OCI-M2 (cell line): ENCODE data around the gene SGMS1.
"Not testable (repeated sequence)": the region's sequence is repeated elsewhere in the genome, so short reads cannot be mapped to it uniquely, and the experiment has no call there.

Source experiments
- DNase-seq: peaks from one replicate; lab custom pipeline; 2025; ENCODE audit not compliant: unreplicated experiment; lab: John Stamatoyannopoulos, UW

Gene SGMS1

GRCh38 chr10:50540069-50540825 lies 83.5 kb downstream of the SGMS1 start:
- no peak for DNase-seq

- DNase-seq, result no peak
These were observed 85.0 kb downstream of the SGMS1 start for GRCh38 chr10:50538555-50539398.

- no peak for DNase-seq
These were observed 87.0 kb downstream of the SGMS1 start for GRCh38 chr10:50536617-50537240.

- not testable (repeated sequence) for DNase-seq
These were observed 88.9 kb downstream of the SGMS1 start for GRCh38 chr10:50534748-50535376.

- no peak for DNase-seq
These were observed 90.5 kb downstream of the SGMS1 start for GRCh38 chr10:50533296-50533695.

- no peak for DNase-seq
These were observed 92.2 kb downstream of the SGMS1 start for GRCh38 chr10:50531388-50532077.

- DNase-seq, result no peak
These were observed 94.1 kb downstream of the SGMS1 start for GRCh38 chr10:50529660-50530059.

GRCh38 chr10:50528206-50528605 lies 95.5 kb downstream of the SGMS1 start:
- no peak for DNase-seq

- DNase-seq, result no peak
These were observed 96.2 kb downstream of the SGMS1 start for GRCh38 chr10:50527442-50528043.

- DNase-seq, result no peak
These were observed 97.6 kb downstream of the SGMS1 start for GRCh38 chr10:50526185-50526584.

GRCh38 chr10:50523357-50523756 lies 100.4 kb downstream of the SGMS1 start:
- DNase-seq, result no peak

GRCh38 chr10:50522908-50523307 lies 100.8 kb downstream of the SGMS1 start:
- no peak for DNase-seq

GRCh38 chr10:50520115-50520514 lies 103.6 kb downstream of the SGMS1 start:
- no peak for DNase-seq

- no peak for DNase-seq
These were observed 106.1 kb downstream of the SGMS1 start for GRCh38 chr10:50517626-50518025.

- no peak for DNase-seq
These were observed 107.6 kb downstream of the SGMS1 start for GRCh38 chr10:50516171-50516570.

- DNase-seq, result no peak
These were observed 108.3 kb downstream of the SGMS1 start for GRCh38 chr10:50515420-50515819.

GRCh38 chr10:50514995-50515394 lies 108.8 kb downstream of the SGMS1 start:
- DNase-seq, result no peak

- no peak for DNase-seq
These were observed 109.8 kb downstream of the SGMS1 start for GRCh38 chr10:50513956-50514355.

GRCh38 chr10:50512743-50513416 lies 110.9 kb downstream of the SGMS1 start:
- no peak for DNase-seq

GRCh38 chr10:50512214-50512595 lies 111.6 kb downstream of the SGMS1 start:
- no peak for DNase-seq
